Measurements from ENCODE around the gene ERICH3.

Gene ERICH3

GRCh38 chr1:74673351-74674111, at the start of gene ERICH3:
Gene ERICH3 (minus strand): TSS chr1:74673792. CDS start chr1:74673519, 273 bp downstream.
- TF ChIP-seq CTCF (conservative IDR thresholded peaks at IDR 0.05; ENCODE audit: low read depth, low read length), result no peak
- peak within 1 kb of the TSS; percentile 1 for H3K4me3 ChIP-seq (ENCODE audit: low read depth, low read length)
- DNase-seq (ENCODE audit: low read depth), result no peak

- no peak for DNase-seq (ENCODE audit: low read depth)
- H3K4me3 ChIP-seq (ENCODE audit: low read depth, low read length), result no peak overlapping the region
- TF ChIP-seq CTCF (conservative IDR thresholded peaks at IDR 0.05; ENCODE audit: low read depth, low read length), result no peak
Measured at GRCh38 chr1:74717626-74718025, 44.0 kb upstream of the ERICH3 start.

- no peak for TF ChIP-seq CTCF (conservative IDR thresholded peaks at IDR 0.05; ENCODE audit: low read depth, low read length)
- H3K4me3 ChIP-seq (ENCODE audit: low read depth, low read length), result no peak overlapping the region
- DNase-seq (ENCODE audit: low read depth), result no peak
Measured at GRCh38 chr1:74716822-74717221, 43.2 kb upstream of the ERICH3 start.

- DNase-seq (ENCODE audit: low read depth), result no peak
- no peak overlapping the region for H3K4me3 ChIP-seq (ENCODE audit: low read depth, low read length)
- no peak for TF ChIP-seq CTCF (conservative IDR thresholded peaks at IDR 0.05; ENCODE audit: low read depth, low read length)
Measured at GRCh38 chr1:74715806-74716205, 42.2 kb upstream of the ERICH3 start.

GRCh38 chr1:74715236-74715502, 41.6 kb upstream of the ERICH3 start:
- H3K4me3 ChIP-seq (ENCODE audit: low read depth, low read length), result no peak overlapping the region
- DNase-seq (ENCODE audit: low read depth), result no peak
- no peak for TF ChIP-seq CTCF (conservative IDR thresholded peaks at IDR 0.05; ENCODE audit: low read depth, low read length)

GRCh38 chr1:74714429-74715235, 41.0 kb upstream of the ERICH3 start:
- no peak overlapping the region for H3K4me3 ChIP-seq (ENCODE audit: low read depth, low read length)
- TF ChIP-seq CTCF (conservative IDR thresholded peaks at IDR 0.05; ENCODE audit: low read depth, low read length), result no peak
- peak; percentile 36 for DNase-seq (ENCODE audit: low read depth)

All from choroid plexus epithelial cell (primary cell).